ENCODE results near the gene CNNM4. TPM values are rescaled to one million over a fixed set of nuclear protein-coding genes. Genes with fewer than 3 reads are reported as not detected.

Gene CNNM4
- polyA plus RNA-seq, 1 donor from 2014 or later = 7.5 TPM

- H3K79me2 ChIP-seq (replicated peaks; ENCODE audit: insufficient read depth, low read length) = no peaks in the 10 kb centered on the region
- no peaks in the 10 kb centered on the region for H3K9me2 ChIP-seq (ENCODE audit: insufficient read depth, low read length)
- H3K27me3 ChIP-seq (ENCODE audit: insufficient read depth, low read depth, low read length) = no peaks in the 10 kb centered on the region
- no peak overlapping the region for H3K4me3 ChIP-seq (ENCODE audit: low read length)
- no peak for TF ChIP-seq POLR2AphosphoS5 (IDR thresholded peaks at IDR 0.05)
- no peak for TF ChIP-seq TAF1 (IDR thresholded peaks at IDR 0.05; ENCODE audit: low read depth)
- peak; percentile 32 for TF ChIP-seq MXI1 (conservative IDR thresholded peaks at IDR 0.05; ENCODE audit: poor library complexity, severe bottlenecking)
- TF ChIP-seq RAD21 (conservative IDR thresholded peaks at IDR 0.05) = peak; percentile 82
- no peak for TF ChIP-seq EP300 (conservative IDR thresholded peaks at IDR 0.05; ENCODE audit: poor library complexity, severe bottlenecking)
- peak; percentile 88 for TF ChIP-seq CTCF (IDR thresholded peaks at IDR 0.05; ENCODE audit: poor library complexity, severe bottlenecking)
- TF ChIP-seq EZH2 (IDR thresholded peaks at IDR 0.05; ENCODE audit: borderline replicate concordance, insufficient read depth, low read length, poor library complexity, severe bottlenecking) = no peak
- TF ChIP-seq SMC3 (conservative IDR thresholded peaks at IDR 0.05; ENCODE audit: poor library complexity) = peak; percentile 90
- no peak for TF ChIP-seq REST (IDR thresholded peaks at IDR 0.05; ENCODE audit: borderline replicate concordance)
- H3K36me3 ChIP-seq (ENCODE audit: insufficient read depth, low read length) = no peaks in the 10 kb centered on the region
- no peak overlapping the region for H3K4me2 ChIP-seq (ENCODE audit: low read length)
- H3K9ac ChIP-seq (ENCODE audit: low read length) = no peak overlapping the region
- no peaks in the 10 kb centered on the region for H4K20me1 ChIP-seq (ENCODE audit: insufficient read depth)
- H2AFZ ChIP-seq (ENCODE audit: low read depth, low read length) = no peak overlapping the region
- no peak overlapping the region for H3K27ac ChIP-seq (ENCODE audit: low read length)
- no peaks in the 10 kb centered on the region for H3F3A ChIP-seq (ENCODE audit: insufficient read depth, low read length, poor library complexity, severe bottlenecking)
- H3K9me3 ChIP-seq (ENCODE audit: low read length) = no peaks in the 10 kb centered on the region
Measured at GRCh38 chr2:96801005-96801785, 40.5 kb downstream of the CNNM4 start.

- H3K9me3 ChIP-seq (ENCODE audit: low read length) = no peaks in the 10 kb centered on the region
- TF ChIP-seq CTCF (IDR thresholded peaks at IDR 0.05; ENCODE audit: poor library complexity, severe bottlenecking) (no peak), EZH2 (IDR thresholded peaks at IDR 0.05; ENCODE audit: borderline replicate concordance, insufficient read depth, low read length, poor library complexity, severe bottlenecking) (no peak), EP300 (conservative IDR thresholded peaks at IDR 0.05; ENCODE audit: poor library complexity, severe bottlenecking) (no peak), REST (IDR thresholded peaks at IDR 0.05; ENCODE audit: borderline replicate concordance) (no peak), MXI1 (conservative IDR thresholded peaks at IDR 0.05; ENCODE audit: poor library complexity, severe bottlenecking) (no peak), RAD21 (conservative IDR thresholded peaks at IDR 0.05) (no peak), TAF1 (IDR thresholded peaks at IDR 0.05; ENCODE audit: low read depth) (no peak), SMC3 (conservative IDR thresholded peaks at IDR 0.05; ENCODE audit: poor library complexity) (no peak), POLR2AphosphoS5 (IDR thresholded peaks at IDR 0.05) (no peak)
- H3K36me3 ChIP-seq (ENCODE audit: insufficient read depth, low read length) = no peaks in the 10 kb centered on the region
- no peaks in the 10 kb centered on the region for H4K20me1 ChIP-seq (ENCODE audit: insufficient read depth)
- no peak overlapping the region for H3K9ac ChIP-seq (ENCODE audit: low read length)
- H3K4me3 ChIP-seq (ENCODE audit: low read length) = no peak overlapping the region
- no peaks in the 10 kb centered on the region for H3F3A ChIP-seq (ENCODE audit: insufficient read depth, low read length, poor library complexity, severe bottlenecking)
- H3K4me2 ChIP-seq (ENCODE audit: low read length) = no peak overlapping the region
- no peak overlapping the region for H3K27ac ChIP-seq (ENCODE audit: low read length)
- H2AFZ ChIP-seq (ENCODE audit: low read depth, low read length) = no peak overlapping the region
- H3K9me2 ChIP-seq (ENCODE audit: insufficient read depth, low read length) = no peaks in the 10 kb centered on the region
- no peaks in the 10 kb centered on the region for H3K27me3 ChIP-seq (ENCODE audit: insufficient read depth, low read depth, low read length)
- no peaks in the 10 kb centered on the region for H3K79me2 ChIP-seq (replicated peaks; ENCODE audit: insufficient read depth, low read length)
Measured at GRCh38 chr2:96801786-96802595, 41.3 kb downstream of the CNNM4 start.
